ENCODE measurements around the gene FOXK2.

Gene FOXK2

DNA sequence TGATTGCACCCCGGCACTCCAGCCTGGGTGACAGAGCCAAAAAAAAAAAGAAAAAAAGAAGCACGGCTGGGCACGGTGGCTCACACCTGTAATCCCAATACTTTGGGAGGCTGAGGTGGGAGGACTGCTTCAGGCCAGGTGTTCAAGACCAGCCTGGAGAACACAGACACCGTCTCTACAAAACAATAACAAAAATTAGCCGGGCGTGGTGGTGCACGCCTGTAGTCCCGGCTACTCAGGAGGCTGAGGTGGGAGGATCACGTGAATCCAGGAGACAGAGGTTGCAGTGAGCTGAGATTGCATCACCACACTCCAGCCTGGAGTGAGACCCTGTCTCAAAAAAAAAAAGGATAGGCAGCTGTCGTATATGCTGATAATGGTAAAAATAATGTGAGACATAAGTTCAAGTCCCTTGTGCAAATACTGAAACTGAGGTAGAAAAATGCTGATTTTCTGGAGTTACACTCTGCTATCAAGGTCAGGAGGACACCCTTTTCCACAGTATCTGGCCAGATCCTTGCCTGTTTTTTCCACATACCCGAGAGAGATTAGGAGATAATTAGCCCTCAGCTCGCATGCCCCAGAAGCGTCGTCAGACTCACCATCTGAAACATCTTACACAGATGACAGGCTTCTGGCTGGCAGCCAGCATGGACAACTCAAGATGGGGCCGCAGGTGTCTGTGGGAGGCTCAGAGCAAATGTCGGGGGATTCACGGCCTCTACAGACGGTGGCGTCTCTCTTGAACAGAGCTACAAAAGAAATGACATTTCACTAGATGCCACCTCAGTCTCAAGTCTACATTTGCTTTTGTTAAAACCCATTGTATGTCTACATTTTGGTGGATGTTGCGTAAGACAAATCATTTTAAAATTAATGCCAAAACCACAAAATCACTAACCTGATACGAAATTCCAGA is 91.9 kb downstream of the FOXK2 start:
- TF ChIP-seq, protein P1, sequence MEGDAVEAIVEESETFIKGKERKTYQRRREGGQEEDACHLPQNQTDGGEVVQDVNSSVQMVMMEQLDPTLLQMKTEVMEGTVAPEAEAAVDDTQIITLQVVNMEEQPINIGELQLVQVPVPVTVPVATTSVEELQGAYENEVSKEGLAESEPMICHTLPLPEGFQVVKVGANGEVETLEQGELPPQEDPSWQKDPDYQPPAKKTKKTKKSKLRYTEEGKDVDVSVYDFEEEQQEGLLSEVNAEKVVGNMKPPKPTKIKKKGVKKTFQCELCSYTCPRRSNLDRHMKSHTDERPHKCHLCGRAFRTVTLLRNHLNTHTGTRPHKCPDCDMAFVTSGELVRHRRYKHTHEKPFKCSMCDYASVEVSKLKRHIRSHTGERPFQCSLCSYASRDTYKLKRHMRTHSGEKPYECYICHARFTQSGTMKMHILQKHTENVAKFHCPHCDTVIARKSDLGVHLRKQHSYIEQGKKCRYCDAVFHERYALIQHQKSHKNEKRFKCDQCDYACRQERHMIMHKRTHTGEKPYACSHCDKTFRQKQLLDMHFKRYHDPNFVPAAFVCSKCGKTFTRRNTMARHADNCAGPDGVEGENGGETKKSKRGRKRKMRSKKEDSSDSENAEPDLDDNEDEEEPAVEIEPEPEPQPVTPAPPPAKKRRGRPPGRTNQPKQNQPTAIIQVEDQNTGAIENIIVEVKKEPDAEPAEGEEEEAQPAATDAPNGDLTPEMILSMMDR (IDR thresholded peaks at IDR 0.05; ENCODE audit: low read depth, low read length), result no peak
- DNase-seq (ENCODE audit: extremely low read depth, low read depth), result no peak

DNA sequence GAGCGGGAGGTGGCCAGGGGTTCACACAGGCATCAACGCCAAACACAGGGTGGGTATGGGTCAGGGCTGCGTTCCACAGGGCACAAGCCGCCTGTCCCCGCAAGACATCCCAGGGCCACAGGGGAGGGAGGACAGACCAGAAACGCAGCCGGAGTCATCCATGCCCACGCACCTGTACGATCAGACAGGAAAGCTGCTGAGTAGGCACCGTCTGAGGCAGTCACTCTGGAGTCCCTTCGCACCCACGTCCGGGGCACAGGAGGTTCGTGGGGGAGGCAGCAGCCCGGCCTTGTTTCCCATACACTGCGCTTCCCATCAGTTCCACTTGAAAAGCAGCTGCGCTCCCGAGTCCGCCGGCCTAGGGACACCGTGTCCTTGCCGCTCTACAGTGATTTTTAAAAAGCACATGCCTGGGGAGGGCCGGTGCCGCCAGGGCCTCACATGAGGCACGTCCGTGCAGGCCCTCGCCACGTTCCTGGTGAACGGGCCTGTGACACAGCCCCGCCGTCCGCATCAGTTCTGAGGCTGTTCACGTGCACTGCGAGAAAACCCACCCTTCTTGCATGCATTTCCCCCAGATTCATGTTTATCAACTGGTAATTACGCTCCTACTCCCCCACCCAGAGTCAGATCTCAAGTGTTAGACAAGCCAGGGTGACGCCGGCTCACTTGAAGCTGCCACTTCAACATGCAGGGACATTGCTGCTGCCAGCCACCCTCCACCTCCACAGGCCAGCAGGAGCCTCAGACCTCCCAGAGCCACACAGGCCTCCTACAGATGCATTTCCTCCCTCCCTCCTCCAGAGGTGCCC is 94.0 kb downstream of the FOXK2 start:
- no peak for DNase-seq (ENCODE audit: extremely low read depth, low read depth)
- TF ChIP-seq, protein P1 (IDR thresholded peaks at IDR 0.05; ENCODE audit: low read depth, low read length), result no peak

DNA sequence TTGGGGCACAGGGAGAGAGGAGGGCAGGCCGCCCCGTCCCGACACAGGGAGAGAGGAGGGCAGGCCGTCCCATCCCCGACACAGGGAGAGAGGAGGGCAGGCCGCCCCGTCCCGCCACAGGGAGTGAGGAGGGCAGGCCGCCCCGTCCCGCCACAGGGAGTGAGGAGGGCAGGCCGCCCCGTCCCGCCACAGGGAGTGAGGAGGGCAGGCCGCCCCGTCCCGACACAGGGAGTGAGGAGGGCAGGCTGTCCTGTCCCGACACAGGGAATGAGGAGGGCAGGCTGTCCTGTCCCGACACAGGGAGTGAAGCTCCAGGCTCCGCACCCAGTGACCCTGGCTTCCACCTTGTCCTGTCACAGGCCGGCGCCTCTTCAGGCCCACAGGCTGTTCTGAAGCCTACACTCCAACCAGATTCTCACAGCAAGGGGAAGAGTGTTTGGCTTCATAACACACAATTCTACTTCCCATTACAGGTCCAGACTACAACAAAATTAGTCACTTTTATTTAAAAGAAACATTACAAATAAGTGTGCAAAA is 94.6 kb downstream of the FOXK2 start:
- TF ChIP-seq, protein P1 (IDR thresholded peaks at IDR 0.05; ENCODE audit: low read depth, low read length), result no peak
- DNase-seq (ENCODE audit: extremely low read depth, low read depth), result no peak

DNA sequence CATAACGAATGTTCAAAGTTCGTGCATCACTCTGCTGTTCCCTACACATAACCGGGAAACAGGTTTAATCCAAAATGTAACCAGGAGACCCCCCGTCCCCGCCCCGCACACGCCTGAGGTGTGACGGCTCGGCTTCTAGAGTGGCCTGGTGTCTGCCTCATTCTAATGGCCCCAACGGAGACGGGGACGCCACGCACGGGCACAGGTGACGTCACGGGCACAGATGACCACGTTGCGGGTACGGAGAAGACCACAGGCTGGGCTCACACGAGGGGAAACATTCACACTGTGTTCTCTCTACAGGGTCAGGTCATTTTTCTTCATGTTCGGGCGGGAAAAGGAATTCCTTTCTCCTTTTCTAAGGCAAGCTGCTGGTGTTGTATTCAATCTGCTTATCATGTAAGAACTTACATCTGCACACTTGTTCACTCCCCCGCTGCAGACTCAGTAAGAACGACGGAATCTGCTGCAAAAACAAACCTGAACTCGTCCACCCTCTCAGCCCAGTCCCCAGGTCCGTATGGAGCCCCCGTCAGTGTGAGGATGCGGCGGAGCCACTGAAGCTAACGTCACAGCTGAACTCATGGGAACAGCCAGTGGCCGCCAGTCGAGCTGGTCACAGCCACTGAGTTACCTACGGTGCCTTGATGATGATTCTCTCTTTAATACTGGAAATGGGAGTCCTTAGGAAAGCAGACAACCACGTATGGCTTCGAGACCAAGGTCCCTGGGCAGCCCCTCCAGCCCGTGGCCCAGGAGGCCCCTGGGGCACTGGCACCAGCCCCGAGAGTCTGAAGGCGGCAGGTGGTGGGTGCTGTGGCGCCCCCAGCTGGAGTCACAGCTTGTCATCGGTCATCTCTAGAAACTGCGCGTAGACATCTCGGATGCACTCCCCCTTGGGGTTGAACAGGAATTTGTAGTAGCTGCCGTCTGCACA is 95.8 kb downstream of the FOXK2 start:
- no peak for DNase-seq (ENCODE audit: extremely low read depth, low read depth)
- TF ChIP-seq, protein P1 (IDR thresholded peaks at IDR 0.05; ENCODE audit: low read depth, low read length), result no peak

DNA sequence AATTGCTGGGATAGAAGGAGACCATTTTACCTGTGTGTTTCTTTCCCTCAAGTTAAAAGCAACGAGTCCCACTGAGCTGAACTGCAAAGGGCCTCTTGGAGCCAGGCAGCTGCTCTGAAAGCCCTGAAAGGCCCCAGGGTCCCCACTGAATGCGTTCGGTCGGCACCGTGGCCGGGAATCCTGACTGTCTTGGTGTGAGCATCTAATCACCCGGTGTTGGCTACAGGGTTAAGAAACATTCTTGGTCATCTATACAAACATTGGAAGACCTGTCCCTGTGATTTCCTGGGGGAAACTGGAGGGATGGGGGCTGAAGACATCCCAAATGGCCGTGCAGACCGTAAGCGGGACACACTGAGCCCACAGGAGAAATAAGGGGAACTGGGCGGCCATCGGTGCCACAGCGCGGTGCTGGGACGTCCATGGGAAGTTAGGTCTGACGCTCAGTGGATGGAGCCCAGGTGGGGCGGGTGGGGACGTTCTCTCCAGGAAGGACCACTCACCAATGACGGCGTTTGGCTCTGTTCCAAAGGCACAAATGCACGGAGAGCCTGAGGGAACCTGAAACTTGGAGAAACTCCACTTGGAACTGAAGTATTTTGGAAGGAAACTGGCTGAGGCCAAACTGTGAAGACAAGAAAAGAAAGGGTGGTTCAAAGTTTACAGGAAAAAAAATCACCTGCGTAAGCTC is 96.6 kb downstream of the FOXK2 start:
- TF ChIP-seq, protein P1 (IDR thresholded peaks at IDR 0.05; ENCODE audit: low read depth, low read length), result no peak
- DNase-seq (ENCODE audit: extremely low read depth, low read depth), result no peak

DNA sequence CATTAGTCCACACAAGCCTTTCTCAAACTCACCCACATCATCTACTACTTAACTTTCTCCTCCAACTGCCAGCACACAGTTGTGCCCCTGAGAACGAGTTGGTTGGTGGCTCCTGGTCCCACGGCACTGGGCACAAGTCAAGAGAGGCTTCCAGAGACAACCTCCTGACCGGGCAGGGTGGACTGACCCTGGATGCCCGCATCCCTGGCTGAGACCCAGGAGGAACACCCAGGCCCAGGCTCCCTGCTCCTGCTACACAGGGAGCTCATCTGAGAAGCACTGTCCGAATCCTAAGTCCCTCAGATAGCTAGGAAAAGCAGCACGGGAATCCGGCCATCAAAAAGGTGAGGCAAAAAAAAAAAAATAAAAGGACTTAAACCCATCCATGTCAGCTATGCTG is 99.7 kb downstream of the FOXK2 start:
- DNase-seq (ENCODE audit: extremely low read depth, low read depth), result no peak
- TF ChIP-seq, protein P1 (IDR thresholded peaks at IDR 0.05; ENCODE audit: low read depth, low read length), result no peak
